GM21423 (cell line): ENCODE measurements around the gene LRSAM1.

Experiments used
- ATAC-seq: cut with Tn5 transposase; IDR thresholded peaks from one replicate; pipeline ENCODE4 v1.9.1; 2021; ENCODE audit warnings: mild to moderate bottlenecking, moderate library complexity; ENCODE audit not compliant: unreplicated experiment

The LRSAM1 gene

DNA sequence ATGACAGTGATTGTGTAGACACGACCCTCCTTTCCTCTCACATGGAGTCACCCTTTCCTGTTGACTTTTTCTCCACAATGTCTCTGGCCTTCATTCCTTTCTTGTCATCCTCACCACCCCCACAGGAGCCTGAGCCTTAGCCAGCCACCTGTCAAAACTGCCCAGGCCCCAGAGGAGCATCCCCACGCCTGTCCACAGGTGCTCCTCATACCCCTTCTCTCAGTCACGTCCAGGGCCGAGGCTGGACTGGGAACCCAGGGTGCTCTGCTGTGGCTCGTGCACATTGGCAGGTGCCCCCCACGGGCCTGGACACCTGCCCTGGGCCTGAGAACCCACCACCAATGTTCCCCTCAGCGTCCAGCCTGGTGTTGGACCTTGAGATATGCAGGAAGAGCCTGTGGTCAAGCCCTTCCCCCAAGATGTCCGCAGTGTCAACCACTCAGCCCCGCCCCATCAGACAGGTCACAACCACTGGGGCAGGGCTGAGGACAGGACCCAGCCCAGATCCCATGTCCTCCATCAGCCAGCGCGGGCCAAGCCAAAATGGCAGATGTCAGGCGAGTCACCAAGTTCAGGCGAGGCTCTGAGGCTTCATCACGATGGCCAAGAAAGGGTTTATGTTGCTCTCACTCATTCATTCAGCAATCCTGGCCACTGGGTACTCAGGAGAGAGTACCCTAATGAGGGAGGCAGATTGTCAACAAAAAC is 95.0 kb downstream of the LRSAM1 start:
- no peak for ATAC-seq

DNA sequence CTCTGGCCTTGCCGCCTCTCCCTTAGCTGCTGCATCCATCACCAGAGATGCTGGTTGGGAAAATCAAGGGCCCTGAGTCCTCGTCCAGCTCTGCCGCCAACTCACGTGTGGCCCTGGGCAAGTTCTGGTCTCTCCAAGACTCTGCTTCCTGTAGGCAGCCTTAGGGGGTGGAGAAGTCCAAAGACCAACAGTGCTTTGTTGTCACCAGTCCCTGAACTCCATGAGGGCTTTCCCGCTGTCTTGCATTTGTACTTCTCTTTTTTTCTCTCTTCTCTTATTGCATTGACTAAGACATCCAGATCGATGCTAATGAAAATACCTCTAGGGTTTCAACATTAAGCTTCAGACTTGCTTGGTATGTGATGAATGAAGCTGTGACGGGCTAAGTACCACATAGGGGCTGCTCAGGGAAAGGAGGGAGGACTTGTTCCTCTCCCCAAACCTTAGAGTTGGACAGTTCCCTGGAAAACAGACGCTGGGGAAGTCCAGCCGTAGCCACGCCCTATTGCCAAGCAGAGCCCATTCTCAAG is 97.1 kb downstream of the LRSAM1 start:
- no peak for ATAC-seq

DNA sequence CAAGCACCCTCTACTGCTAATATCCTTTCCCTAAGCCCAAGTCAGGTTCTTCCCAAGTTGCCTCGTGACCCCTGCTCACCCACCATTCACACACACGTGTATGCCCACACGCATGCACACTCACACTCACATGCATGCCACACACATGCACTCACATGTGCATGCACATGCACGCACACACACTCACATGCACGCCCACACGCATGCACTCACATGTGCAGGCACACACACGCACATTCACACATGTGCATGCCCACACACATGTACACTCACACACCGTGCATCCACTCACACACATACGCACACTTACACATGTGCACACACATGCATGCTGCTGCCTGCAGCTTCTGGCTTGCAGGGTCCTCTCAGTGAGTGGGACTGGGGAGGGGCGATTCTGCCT is 97.9 kb downstream of the LRSAM1 start:
- ATAC-seq = no peak

DNA sequence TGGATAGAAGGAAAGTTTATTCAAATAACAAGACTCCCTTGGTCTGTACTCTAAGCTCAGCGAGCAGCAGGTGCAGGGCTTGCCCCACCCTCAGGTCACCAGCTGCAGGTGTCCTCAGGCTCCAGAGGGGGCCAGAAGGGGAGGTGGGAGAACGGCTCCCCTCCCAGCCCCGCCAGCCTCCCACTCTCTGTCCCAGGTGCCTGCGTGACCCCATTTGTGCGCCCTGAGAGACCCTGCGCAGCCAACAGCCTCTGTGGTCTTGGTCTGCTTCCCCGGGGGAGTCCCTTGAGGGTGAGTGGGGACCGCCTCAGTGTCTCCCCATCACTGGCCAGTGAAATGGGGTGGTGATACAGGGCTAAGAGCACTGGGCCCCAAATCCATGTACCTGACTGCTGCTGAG is 98.4 kb downstream of the LRSAM1 start:
- ATAC-seq = no peak

DNA sequence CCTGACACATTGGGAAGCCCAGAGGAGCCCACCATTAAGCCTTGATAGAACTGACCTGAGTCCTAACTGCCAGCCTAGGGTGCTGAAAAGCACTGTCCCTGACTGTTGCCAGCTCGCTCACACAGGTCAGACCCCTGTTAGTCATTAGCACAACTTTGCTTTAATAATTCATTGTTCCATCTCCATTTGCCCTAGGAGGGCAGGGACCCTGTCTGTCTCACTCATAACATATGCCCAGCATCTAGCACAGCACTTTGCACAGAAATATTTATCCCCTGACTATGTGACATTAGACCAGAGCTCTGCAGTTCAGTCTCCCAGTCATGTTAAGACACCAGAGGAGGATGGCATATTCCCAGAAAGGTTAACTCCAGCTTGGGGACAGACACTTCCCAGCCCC is 99.0 kb downstream of the LRSAM1 start:
- ATAC-seq = no peak

DNA sequence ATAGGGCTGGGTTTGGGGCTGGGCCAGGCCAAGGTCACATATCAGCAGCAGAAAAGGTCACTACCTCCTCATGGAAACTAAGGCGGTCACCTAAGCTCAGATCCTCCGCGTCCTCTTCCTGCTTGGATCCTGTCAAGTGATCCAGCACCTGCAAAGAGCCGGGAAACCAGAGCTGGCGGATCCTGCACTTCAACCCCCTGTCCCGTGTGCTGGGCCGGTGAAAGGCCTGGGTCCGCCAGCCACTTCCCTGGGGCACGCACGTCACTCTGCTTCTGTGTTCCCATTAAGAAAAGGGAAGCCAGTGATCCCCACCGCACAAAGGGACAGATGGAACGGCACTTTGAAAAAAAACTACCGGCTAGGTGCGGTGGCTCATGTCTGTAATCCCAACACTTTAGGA is 99.4 kb downstream of the LRSAM1 start:
- ATAC-seq = no peak
